GM13977 (cell line): ENCODE measurements around the gene MRRF.

Experiments used
- DNase-seq: peaks from one replicate; pipeline ENCODE4 v3.0.0; 2012; ENCODE audit warnings: low spot score
- CTCF ChIP-seq: IDR thresholded peaks from 2 replicates; pipeline ENCODE4 v1.5.1; 2012; ENCODE audit warnings: mild to moderate bottlenecking, control low read depth; ENCODE audit not compliant: insufficient read depth; ENCODE audit errors: extremely low read depth, missing control alignments
- in situ Hi-C: fragments of 300-500 bp; cut with MboI; formaldehyde crosslinking; loops from one replicate; pipeline ENCODE4 v1.12.0; 2022; ENCODE audit warnings: low sequenced_read_pairs, low pct_unique_long_range_greater_than_20kb, mixed read lengths, inconsistent platforms; ENCODE audit not compliant: unreplicated experiment

MRRF gene, protein sequence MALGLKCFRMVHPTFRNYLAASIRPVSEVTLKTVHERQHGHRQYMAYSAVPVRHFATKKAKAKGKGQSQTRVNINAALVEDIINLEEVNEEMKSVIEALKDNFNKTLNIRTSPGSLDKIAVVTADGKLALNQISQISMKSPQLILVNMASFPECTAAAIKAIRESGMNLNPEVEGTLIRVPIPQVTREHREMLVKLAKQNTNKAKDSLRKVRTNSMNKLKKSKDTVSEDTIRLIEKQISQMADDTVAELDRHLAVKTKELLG

GRCh38 chr9:122264360-122265148 is at the start of gene MRRF, which contains the start of gene RBM18:
Gene MRRF (plus strand): TSS chr9:122264882. CDS start chr9:122270892, 6,010 bp downstream.
Gene RBM18 (minus strand): TSS chr9:122264840. CDS start chr9:122261492, 3,348 bp downstream.
- in situ Hi-C loops, result no loop called here
- DNase-seq, result peak; percentile 90
- peak; percentile 0 for TF ChIP-seq CTCF

DNA sequence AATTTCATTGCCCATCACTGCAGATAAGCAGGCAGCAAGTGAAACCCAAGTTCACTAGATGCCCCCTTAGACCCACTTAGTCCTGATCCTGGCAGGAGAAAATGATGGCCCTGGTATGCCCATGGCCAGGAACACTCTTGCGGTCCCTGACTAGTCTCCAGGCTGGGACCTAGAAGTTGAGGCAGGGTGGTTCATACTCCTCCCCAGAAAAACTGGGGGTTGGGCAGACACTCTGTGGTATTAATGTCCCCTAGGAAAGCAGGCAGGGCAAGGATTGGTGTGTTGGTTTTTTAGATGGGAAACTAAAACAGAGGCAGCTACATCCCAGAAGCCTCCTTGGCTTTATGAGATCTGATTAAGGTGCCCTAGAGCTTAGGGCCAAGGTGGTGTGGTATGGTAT is 49.0 kb upstream of the MRRF start:
- TF ChIP-seq CTCF, result no peak
- in situ Hi-C loops, result no loop called here
- no peak for DNase-seq

GRCh38 chr9:122216138-122216797 is 48.4 kb upstream of the MRRF start:
- in situ Hi-C loops, result no loop called here
- TF ChIP-seq CTCF, result no peak
- no peak for DNase-seq

DNA sequence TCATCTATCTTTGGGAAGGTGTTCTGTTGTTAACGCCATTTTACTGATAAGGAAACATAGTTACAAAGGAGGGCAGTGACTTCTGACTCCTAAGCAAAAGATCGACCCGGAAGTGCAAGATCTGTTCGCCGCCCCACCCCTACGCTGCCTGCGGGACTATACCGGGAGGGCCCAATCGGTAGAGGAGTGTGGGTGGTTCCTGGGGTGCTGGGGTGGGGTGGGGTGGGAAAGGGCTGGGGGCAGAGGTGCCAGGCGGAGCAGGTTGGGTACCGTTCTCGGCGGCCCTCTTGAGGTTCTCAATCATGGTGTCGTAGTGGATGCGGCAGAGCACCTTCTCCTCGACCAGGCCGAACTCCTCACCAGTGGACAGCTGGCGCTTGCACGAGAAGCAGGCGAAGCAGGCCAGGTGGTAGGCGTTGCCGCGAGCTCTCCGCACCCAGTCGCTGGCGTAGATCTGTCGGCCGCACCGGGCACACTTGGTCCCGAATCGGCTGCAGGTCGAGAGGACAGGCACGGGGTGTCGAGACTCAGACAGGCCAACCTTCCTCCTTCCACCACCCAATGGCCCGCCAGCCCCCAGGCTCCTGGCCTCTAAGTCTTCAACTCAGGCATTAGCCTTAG is 47.8 kb upstream of the MRRF start:
- no peak for TF ChIP-seq CTCF
- DNase-seq, result peak; percentile 9
- in situ Hi-C loops, result no loop called here

DNA sequence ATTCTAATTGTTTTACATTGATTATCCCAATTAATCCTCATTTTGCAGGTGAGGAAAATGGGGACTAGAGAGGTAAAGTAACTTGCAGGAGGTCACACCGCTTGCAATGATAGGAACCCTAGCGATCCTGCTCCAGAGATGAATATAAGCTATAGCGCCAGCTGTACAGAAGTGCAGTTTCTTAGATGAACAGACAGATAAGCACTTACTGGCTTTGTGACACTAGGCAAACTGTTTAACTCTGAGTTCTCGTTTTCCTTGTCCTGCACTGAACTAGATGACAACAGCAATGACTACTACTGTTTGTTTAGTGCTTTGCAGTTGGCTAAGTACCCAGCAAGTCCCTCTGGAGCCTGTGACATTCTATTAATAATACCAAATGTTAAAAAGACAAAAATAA is 47.0 kb upstream of the MRRF start:
- in situ Hi-C loops, result no loop called here
- TF ChIP-seq CTCF, result no peak

More for the DNA sequence above, 47.0 kb upstream of the MRRF start:
- peak; percentile 29 for DNase-seq
